Suppressor macrophage treated with lipopolysaccharide for 1 hour (primary cell): ENCODE measurements around the gene CBX2.

Experiments used
- DNase-seq, 3 donors: peaks; one replicate each; pipeline ENCODE4 v3.0.0-alpha.2; 2020 to 2022

The CBX2 gene

DNA sequence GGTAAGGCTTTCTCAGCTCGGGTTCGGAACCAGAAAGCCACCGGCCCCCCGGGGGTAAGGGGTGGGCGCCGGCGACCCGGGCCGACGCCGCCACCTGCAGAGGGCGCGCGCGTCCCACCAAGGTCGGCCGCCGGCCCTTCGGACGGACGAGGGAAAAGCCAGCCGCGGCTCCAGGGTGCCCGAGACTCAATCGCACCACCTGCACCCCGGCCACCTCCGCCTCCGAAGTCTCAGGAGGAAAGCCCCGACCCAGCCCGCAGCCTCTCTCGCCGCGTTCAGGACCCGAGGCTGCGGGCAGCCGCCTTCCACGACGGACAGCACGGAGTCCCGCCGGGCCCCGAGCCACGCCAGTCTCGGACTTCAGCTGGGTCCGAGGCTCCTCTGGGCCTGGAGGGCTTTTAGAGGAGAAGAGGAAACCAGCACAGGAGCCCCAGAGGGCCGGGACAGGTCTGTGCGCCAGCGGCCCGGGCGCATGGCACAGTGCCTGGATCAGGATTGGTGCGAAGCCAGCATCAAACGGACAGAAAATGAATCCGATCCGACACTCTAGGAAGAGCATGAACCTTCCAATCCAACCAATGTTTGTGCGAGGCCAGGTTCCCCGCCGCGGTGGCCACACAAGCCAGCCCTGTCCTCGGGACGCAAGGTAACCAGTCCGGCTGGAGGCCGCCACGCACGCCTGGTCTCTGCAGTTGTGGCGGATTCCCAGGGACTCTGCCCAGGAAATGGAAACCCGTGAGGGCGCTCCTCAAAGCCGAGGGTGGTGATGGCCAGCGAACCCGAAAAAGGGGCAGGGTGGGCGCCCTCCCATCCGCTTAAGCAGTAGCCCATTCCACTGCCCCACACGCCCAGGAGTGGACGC, 12.2 kb downstream of the CBX2 start:
- peak; percentile 51 to 85 (median 75) for DNase-seq

DNA sequence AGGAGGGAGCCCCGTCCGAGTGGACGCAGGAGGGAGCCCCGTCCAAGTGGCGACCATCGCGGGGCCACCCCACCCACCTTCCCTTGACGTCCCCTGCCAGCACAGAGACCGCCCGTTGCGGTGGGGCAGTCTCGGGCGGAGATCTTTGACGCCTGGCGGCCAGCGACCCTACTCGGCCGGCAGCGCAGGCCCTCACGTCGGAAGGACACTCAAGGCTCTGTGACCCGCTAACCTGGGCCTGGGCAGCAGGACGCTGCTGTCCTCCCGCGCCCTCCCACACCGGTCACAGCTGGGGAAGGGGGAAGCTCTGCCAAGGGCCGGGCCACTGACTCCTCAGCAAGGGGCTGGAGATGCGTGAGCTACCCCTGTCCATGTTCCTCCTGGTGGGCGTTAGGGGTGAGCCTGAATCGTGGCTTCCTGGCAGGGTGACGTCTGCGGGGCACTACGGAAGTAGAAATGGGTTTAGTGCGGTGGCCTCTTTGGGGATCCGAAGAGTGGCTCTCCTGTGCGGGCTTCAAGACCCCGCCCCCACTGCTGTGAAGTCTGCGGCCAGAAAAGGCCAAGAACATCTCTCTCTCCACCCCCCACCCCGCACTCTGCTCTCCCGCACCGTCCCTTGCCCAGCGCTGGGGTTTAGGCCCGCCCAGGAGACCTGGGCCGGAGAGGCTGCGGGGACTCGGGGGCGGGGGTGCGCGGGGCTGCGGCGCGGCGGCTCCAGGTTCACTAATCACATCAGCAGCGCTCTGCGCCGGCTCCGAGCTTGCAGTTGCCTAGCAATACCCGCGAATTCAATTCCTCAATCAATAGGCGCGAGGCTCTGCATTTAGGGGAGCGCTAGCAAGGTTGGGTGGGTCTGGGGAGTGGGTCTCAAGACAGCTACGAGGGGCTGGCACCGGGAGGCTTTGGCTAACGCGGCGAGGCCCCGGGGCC, 13.1 kb downstream of the CBX2 start:
- DNase-seq = peak in 1 of 3 donors; percentile 25

DNA sequence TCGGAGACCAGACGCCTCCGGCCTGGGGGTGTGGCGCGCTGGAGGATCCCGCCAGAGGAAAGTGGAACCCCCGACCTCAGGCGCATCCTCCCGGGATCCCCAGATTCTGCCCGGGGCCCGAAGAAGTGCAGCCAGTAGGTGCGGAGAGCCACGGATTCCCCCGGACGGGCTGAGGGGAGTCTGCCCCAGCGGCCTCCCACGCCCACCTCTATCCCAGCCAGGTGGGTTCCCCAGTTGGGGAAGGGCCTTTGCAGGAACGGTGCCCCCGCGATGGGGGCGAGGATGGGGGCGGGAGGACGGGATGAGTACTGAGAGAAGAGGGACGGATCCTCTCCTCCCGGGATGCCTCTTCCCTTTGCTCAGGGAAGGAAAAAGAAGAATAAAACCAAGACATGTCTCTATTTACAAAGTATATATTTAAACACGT, 13.8 kb downstream of the CBX2 start:
- DNase-seq = no peak

DNA sequence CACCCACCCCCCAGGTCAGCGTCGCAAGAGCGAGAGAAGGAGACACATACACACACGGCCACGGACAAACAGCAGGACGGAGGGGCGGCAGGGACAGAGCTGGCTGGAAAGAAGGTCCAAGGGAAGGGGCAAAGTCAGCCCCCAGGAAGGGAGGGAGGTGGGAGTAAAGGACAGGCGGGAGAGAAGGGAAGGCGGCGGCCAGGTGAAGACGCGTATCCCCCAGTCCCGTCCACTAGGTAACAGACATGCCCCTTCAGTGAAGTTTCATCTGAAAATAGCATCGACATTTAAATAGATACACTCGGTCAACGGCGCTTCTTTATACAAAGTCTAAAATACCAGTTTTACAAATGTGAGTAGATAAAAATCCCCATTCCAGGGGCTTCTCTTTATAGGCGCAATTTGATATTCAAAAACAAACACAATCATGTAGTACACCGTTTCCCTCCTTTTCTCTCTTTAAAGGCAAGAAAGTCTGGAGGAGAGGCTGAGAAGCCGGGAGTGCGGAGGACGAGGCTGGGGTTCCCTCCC, 14.5 kb downstream of the CBX2 start:
- DNase-seq = no peak

DNA sequence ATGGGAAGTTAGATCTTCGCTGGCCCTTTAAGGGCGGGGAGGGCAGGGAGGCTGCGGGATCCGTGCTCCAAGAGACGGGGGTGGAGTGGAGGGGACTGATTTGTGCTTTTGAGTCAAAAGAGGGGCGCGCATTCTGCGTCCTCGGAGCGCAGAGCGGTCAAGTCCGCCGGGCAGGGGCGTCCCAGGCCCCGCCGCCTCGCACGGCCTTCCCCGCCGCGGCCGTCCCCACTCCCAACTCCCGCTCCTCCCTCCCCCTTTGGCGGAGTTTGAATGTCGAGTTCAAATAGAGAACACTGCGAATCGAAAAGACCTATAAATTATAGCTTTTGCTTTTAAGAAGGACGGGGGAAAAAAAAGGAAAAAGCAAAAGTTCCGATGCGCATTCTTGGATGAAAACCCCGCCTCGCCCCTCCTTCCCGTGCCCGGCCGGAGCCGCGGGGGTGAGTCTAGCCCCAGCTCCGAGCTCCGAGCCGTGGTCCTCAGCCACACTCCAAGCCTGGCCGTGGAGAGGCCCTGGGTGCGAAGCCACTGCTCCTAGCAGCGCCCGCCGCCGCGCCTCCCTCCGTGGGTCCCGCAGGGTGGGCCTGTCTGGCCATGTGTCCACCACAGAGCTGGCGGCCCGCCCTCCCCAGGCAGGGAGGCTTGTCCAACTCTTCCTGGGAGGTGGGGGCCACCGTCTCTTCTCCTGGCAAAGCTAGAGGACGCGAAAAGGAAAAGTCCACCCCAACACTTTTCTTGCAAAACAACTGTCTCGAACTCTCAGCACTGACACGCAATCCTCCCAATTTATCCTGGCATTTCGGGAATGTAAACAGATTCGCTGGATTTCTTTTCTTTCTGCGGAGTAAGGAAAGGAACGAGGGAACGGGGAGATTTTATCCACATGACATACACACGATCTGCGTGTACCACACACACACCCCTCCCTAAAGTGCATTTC, 15.3 kb downstream of the CBX2 start:
- DNase-seq = no peak

DNA sequence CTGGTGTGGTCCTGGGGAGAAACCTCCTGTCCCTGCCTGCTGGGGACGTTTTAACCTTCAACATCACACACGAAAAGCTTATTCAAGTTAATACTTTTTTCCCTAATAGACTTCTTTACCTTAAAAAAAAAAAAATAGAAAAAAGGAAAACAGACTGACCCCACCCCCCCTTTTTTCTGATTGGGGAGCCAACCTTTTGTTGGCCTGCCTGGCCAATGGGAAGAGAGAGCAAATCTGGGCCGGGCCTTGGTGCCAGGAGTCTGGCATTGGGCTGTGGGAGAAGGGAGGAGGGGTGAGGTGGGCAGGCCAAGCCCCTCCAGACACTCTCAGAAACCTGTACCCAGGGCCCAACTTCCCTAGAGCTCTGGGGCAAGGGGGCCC, 16.0 kb downstream of the CBX2 start:
- DNase-seq = no peak

DNA sequence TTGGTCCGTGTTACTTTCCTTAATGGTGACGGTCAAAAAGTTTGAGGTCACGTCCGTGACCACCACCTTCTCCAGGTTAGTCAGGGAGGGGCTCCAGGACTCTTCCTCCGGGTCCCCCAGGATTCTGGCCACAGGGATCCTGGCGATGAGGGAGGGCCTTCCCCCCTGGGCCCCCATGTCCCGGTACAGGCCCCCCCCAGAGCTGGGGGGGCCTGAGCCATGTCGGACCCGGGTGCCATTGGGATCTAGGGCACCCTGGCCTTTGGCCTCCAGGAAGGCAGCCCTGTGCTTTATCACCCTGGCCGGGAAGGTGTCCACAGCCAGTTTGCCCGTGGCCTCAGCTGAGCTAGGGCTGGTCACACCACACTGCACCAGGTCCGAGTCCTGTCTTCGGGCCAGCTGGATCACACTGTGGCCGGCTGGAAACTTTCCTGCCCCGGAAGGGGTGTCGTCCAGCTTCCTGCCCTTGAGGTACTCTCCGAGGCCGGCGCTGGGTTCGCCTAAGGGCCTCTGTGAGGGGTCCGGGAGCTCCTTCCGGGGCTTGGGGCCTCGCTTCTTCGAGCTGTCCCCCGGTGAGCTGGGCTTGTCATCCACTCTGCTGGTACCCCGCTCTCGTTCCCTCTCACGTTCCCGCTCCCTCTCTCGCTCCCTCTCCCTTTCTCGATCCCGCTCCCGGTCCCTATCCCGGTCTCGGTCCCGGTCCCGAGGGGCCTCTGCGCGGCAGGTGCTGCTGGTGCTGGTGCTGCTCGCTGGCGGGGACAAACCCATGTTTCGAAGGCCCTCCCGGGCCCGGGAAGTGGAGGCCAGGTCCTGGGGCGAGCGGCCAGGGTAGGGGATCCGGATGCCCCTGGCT, 16.9 kb downstream of the CBX2 start:
- DNase-seq = no peak

DNA sequence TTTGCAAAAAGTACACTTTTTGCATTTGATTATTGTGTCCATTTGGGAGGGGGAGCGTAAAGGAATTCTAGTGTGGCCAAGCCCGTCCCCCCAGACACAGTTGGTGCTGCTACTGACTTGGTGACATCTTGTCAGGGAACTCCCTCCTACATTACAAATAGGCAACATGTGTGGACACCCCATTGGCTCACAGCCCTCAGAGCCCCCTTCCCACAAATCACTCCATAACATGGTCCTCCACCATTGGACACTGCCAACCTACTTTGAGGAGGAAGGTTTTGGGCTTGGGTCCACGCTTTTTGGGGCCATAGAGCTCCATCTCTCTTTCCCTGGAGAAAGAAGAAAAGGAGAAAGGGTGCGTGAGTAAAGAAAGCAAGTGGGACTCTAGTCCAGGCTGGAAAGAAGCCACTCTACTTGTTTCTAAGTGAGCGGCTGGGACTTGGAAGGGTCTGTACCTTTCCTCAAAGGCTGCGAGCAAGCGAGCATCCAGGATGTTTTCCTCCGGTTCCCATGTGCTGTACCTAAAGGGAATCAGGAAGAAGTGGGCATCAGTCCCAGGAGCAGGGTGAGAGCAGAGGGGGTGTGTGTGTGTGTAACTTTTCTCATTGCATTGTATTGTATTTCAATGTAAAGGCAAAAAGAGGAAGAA, 18.0 kb downstream of the CBX2 start:
- no peak for DNase-seq

DNA sequence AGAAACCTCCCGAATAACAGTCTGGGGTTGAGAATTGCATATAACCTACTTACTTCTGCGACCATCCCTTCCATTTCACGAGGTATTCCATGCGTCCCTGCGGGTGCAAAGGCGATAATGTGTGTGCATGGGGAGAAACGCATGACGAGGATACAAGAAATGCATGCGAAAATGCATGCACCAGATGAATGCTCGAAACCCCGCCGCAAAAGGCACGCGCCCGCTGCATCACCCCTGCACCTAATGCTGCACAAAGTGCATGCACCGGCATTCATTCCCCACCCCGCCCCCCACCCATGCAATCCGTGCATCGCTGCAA, 18.5 kb downstream of the CBX2 start:
- DNase-seq = no peak

DNA sequence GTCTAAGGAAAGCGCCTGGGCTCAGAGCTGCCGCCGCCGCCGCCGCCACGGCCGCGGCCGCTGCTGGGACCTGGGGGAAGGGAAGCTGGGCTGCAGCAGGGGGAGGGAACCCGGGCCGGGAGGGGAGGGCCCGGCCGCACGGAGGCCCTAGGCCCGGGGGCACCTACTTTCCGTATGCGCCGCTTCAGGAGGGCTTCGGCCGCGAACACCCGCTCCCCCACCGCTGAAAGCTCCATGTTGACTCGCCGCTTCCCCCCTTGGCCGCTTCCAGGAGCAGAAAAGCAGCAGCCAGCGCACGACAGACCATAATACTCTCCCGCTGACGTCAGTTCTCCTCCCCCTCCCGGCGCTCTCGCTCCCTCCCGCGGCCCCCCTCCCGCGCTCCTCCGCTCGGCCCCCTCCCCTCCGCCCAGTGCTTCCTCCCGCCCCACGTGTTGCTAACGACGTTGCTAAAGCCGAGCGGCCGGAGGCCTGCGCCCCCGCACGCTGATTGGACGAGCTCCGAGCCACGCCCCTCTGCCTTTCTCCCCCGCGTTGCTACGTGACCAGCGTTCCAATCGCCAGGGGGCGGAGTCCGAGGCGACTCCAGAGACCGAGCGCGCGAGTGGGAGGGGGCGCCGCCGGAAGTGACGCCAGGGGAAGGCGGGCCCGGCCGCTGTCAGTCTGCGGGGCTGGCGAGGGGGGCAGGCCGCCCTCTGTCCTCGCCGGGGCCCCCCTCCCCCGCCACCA, 19.0 kb downstream of the CBX2 start, which contains the start of gene CBX8:
Gene CBX8, minus strand, starts transcription at position 315 of the 729 bp plus-strand sequence. Its CDS starts 79 bp downstream, at position 236.
- peak; percentile 100 for DNase-seq

DNA sequence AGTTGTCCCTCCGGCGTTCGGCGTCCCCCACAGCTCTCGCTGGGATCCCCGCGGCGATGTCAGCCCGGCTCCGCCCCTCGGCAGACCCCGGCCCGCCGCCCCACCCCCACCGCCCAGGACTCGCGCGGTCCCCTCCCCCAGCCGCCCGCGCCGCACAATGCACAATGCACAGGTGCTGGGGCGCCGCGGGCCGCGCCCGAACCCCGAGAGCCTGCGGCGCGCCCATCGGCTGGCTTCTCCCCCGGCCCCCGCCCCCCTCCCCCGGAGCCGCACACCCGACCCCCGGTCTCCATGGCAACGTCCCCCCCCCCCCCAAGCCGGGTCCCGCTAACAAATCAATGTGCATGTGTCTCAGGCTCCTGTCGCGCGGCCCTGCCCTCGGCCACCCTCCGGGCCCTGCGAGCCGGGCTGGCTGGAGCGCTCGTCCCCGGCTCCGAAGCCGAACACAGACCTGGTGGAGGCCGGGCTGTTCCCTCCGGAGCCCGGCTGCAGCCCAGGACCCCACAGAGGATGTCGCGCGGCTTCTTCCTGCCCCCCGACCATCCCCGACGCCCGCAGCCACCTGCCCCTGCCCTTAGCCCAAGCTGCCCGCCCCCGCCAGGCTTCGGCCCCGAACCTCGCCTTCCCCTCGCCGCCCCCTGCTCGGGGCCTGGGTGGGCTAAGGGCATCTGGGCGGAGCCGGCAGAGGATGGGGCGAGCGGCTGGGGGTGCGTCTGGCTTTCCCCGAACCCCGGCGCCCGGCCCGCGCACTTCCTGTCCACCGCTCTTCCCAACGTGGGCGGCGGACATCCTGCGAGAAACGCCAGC, 19.7 kb downstream of the CBX2 start:
- peak in 1 of 3 donors; percentile 37 for DNase-seq

DNA sequence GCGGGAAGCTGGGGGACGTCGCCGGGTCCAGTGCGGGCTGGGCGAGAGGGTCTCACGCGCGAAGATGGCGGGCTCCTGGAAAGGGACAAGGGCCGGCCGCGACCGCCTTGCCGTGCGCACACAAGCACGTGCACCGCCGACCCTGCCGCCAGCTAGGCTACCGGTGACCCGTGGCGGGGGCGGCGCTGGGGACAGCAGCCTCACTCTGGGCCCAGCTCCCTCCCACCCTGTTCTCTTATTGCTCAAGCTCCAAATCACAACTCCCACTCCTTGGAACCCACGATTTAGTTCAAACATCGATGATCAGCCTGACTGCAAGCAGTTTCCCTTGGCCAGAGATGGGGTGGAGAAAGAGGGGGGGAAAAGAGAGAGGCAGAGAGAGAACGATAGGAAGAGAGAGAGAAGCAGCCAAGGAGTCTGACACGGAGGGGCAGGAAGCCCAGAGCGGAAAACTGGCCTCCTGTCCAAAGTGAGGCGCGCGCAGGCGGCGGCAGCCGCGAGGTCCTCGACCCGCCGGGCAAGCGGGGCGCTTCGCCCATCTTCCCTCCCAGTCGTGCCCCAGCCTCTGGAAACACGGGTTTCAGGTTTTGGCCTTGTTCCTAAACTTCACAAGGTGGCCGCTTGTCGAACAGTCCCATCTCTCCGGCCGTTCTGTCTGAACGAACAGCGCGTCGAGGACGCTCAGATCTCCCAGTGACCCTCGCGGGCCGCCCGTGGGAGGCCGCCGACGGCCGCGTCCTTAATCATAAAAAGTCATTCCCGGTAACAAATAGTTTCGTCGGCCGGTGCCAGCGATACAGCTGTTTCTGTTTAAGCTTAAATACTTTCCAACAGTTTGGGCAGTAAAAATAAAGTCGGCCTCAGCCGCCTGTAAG, 20.6 kb downstream of the CBX2 start:
- peak; percentile 41 to 49 (median 43) for DNase-seq

DNA sequence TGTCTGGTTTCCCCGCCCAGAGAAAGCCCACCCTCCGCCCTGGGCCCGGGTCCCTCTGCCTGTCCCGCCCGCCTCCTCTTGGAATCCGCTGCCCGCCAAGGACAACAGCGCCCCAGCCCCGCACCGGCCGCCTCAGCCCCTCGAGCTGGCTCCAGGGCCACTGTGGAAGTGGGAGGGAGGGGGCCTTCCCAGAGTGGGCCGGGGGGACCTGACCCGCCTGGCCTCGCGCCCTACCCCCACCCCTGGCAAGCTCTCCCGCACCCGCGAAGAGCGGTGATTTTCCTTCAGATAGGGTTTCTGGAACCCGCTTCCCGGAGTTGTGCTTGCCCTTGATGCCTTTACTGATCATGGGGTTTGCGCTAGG, 21.2 kb downstream of the CBX2 start:
- DNase-seq = no peak

DNA sequence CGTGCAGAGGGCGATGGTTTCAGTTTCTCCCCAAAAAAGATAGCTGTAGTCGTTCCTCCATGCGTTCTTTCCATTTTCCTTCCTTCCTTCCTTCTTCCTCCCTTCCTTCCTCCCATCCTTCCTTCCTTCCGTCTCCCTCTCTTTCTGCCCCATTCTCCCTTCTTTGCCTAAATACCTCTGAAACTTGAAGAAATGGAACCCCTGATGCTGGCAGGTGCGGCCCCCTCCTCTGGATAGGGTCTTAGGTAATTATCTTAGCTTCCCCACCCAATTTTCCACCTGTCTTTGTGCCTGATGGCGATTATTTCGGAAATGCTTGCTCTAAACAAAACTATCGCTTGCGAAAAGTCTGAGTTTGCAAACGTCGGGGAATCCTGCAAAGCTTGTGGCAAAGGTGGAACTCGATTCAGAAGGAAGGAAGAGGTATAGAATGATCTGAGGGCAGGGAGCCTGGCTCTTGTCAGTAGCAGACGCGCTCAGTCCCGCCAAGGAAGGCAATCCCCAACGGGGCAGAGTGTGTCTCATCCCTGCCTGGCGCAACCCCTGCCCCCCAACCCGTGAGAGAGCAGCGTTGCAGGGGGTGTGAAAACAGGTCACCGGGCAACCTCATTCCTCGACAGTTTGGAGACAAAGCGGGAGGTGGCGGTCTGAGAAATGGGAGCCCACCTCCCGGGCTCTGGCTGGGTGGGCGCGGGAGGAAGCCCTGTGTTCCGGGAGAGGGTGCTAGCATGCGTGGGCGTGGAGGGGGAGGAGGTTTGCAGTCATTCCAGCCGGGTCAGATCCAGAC, 21.8 kb downstream of the CBX2 start:
- peak in 2 of 3 donors; percentile 39 to 48 for DNase-seq

DNA sequence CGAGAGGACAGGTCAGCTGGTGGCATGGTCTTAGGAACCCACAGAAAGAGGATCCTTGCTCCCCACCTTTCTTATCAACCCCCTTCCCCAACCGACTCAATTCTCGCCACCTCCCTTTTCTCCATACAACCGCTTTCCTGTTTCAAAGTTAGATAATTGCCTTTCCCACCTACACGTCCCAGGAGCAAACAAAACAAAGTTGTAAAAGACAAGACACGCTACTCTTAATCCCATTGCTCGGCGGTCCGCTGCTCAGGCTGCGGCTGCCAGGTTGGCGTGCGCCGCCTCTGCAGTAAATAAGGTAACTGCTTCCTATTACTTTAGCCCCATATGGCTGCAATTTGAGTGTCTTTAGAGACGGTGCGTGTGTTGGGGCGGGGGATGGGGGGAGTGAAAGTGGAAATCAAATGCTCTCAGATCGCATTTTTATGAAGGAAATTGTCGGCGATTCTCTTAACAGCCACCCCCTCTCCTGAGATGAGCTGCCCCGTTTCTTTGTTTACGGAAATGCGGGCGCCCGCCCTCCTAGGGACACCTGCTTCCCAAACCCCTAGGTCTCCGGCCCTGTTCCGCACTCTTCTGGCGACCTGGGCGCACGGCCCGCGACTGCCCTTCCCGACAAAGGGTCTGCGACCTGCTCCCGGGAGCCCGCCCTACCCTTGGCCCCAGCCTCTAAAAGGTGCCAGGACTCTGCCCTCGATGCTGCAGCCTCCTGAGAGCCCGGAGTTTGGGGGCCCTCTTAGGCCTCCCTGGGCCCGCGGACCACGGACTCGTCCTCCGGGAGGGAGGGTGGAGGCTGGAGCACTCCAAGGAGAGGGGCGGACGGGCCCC, 22.6 kb downstream of the CBX2 start:
- peak; percentile 37 to 56 (median 55) for DNase-seq
